Fibroblast of villous mesenchyme (primary cell): Measurements from ENCODE around the gene ARFGAP2. TPM values are rescaled to one million over a fixed set of nuclear protein-coding genes. Genes with fewer than 3 reads are reported as not detected.
A peak's percentile ranks its signal among the peaks of the same experiment; 100 is the strongest.

Experiments used
- DNase-seq: peaks from one replicate; pipeline ENCODE4 v3.0.0-alpha.2; 2010; ENCODE audit warnings: low read depth
- H3K4me3 ChIP-seq: 2 replicates; pipeline ENCODE4 v1.5.1; 2011; ENCODE audit warnings: low read depth, mild to moderate bottlenecking, low read length
- total RNA-seq: library from RNA; depleted of rRNA; stranded (reverse); fragments of >200 nt; gene quantifications from 2 replicates; pipeline ENCODE4 v1.2.3, GENCODE V29; 2012
- TF ChIP-seq, protein P1 (sequence below): IDR thresholded peaks from 2 replicates; pipeline ENCODE4 v1.5.1; 2012; ENCODE audit warnings: low read depth, mild to moderate bottlenecking, low read length; ENCODE audit not compliant: insufficient read depth

Gene ARFGAP2
- total RNA-seq, 1 donor = 112 TPM

DNA sequence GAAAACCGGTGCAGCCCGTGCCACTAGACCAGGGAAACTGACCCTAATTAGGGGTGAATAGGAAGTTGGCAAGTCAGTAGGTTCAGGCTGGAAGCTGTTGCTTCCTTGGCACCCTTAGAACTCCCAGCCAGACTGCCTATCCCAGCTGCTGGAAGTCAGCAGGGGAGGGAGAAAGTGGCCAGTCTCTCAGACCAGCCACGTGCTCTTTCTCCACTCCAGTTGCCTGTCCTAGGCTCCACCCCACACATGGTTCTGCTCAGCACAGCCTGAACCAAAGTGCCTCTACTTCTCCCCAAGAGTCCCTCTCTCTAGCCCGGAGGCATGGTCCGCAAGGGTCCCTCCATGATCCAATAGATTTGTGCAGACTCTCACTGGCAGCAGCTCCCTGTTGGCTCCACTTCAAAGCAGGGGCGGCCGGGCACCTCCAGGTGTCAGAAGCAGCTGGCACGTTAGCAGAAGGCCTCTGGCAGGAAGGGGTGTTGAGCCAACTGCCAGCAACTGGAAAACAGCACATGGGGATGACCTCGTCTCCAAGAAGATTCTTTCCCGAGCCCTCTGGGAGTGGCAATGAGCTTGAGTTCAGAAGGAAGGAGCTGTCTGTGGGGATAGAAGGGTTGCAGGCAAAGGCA is 27.7 kb downstream of the ARFGAP2 start:
- peak; percentile 18 for DNase-seq
- H3K4me3 ChIP-seq = no peak overlapping the region
- TF ChIP-seq, protein P1, sequence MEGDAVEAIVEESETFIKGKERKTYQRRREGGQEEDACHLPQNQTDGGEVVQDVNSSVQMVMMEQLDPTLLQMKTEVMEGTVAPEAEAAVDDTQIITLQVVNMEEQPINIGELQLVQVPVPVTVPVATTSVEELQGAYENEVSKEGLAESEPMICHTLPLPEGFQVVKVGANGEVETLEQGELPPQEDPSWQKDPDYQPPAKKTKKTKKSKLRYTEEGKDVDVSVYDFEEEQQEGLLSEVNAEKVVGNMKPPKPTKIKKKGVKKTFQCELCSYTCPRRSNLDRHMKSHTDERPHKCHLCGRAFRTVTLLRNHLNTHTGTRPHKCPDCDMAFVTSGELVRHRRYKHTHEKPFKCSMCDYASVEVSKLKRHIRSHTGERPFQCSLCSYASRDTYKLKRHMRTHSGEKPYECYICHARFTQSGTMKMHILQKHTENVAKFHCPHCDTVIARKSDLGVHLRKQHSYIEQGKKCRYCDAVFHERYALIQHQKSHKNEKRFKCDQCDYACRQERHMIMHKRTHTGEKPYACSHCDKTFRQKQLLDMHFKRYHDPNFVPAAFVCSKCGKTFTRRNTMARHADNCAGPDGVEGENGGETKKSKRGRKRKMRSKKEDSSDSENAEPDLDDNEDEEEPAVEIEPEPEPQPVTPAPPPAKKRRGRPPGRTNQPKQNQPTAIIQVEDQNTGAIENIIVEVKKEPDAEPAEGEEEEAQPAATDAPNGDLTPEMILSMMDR = no peak

DNA sequence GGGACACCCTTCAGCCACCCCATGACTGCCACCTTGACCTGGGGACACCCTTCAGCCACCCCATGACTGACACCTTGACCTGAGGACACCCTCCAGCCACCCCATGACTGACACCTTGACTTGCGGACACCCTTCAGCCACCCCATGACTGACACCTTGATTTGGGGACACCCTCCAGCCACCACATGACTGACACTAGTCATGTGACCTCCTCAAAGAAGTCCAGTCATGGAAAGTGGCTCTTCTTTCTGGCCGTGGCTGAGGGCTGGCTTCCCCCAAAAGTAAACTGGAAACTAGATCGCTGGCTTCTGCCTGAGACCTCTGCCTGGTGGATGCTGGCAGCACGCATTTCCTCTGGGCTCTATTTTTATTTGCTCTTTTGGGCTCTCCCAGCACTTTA is 28.4 kb downstream of the ARFGAP2 start:
- no peak for DNase-seq
- H3K4me3 ChIP-seq = no peak overlapping the region
- TF ChIP-seq, protein P1 = no peak

DNA sequence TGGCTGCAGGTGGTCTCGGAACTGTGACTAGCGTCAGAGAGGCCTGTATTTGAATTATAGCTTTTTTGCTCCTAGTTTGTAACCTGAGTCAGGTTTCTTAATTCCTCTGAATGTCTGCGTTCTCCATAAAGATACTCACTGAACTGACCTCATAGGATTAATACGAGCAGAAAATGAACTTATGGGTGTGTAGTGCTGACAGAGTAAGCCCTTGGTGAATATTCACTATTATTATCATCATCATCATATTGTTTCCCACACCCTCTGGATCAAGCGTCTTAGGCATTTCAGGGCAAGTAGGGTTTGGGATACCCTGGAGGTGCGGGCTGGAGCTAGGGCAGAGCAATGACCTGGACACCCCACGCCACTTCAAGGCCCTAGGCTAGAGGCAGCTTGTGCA is 29.0 kb downstream of the ARFGAP2 start:
- no peak overlapping the region for H3K4me3 ChIP-seq
- DNase-seq = no peak
- TF ChIP-seq, protein P1 = no peak

DNA sequence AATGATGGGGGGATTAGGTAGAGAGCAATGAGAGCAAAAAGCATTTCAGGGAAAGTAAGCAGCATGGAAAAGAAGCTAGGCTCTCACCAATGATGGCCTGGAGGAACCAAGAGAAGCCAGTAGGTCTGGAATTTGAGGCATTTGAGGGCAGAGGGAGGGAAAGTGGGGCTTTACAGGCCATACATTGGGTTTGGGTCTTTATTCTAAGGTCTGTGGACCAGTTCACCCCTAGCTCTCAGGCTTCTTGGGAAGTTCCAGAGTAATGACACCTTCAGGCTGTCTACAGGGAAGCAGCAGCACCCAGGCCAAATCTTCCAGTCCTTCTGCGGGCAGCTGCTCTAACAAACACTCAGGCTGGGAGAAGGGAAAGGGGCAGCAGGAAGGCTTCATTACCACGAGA is 29.4 kb downstream of the ARFGAP2 start:
- no peak for DNase-seq
- H3K4me3 ChIP-seq = no peak overlapping the region
- TF ChIP-seq, protein P1 = no peak

DNA sequence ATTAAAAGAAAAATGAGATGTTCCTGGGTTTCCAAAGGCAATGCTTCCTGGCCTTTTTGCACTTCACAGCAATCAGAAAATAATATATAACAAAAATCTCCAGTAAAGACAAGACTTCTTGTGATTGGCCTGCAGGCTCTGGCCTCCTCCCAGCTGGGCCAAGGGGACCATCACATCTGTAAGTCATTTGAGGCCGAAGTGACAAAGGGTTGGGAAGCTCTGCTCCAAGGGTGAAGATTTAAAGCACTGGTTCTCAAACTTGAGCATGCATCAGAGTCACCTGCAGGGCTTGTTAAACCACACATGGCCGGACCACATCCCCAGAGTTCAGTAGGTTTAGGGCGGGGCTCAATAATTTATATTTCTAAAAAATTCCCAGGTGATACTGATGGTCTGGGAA is 32.1 kb downstream of the ARFGAP2 start:
- no peak overlapping the region for H3K4me3 ChIP-seq
- TF ChIP-seq, protein P1 = no peak
- no peak for DNase-seq

DNA sequence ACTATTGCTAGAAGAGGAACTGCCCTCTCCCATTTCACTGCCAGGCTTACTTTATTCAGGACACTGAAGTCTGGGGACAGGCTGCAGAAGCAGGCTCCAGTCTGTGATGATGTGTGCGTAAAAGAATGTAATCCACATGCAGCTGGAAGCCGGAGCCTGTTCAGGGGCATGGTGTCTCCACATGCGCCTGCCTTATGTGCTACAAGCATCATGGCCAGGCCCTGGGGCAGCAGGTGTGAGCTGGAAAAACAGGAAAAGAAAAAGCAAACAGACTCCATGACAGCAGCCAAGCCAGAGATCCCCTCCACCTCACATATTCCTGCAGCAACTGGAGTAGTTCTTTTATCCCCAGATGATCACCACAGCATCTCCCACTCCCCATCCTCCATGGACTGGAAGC is 33.4 kb downstream of the ARFGAP2 start:
- TF ChIP-seq, protein P1 = no peak
- DNase-seq = peak; percentile 93
- H3K4me3 ChIP-seq = no peak overlapping the region

DNA sequence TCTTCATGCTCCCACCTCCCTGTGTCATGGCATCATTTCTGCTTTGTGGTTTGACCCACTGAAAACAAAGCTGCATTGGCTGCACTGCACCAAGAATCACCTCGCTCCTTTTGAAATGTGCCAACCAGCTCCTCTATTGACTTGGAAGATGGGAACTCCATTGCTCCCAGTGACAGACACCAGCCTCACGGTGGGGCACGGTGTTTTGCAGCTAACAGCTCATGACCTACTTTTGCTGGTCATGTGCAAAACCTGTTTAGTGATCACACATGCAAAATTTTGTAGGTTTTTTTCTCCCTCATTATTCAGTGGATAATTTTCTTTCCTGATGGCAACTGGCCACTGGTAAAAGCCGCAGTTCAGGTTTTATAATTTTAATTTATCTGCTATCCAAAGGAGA is 36.8 kb downstream of the ARFGAP2 start:
- no peak for DNase-seq
- no peak overlapping the region for H3K4me3 ChIP-seq
- TF ChIP-seq, protein P1 = no peak
